ENCODE data around the gene AP2A1.

Gene AP2A1

GRCh38 chr19:49837425-49837824, 70.6 kb downstream of the AP2A1 start:
- DNase-seq (ENCODE audit: low read depth in 3 of 3, low spot score in 1 of 3) = no peak

DNA sequence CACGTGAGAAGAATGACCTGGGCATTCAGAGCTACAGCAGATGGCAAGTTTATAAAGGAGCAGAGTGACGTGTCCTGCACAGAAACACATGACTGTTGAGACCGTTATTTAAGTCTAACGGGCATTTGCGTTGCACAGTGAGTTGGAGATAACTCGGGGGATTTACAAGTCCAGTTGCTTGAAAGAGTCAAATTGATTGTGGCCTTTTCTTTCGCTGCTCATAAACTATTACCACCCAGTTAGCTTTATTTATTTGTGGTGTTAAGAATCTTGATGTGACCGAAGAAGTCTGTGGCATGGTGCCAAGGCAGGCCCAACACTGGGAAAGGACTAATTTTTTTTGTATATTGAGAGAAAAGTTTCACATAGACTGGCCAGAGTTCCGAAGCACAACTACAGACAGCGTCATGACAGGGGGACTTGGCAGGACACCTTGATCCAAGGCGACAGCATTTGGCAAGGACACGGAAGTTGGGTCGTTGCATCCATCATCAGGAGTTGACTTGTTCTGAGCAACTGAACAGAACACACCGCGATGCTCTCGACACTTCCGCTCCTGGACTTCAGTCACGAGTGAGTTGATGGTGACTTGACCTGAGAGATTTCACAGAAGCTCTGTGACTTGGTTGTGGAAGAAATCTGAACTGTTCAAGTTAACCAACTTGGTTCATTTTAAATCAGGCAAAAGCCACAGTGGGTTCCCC, 72.2 kb downstream of the AP2A1 start:
- no peak for DNase-seq (ENCODE audit: low read depth in 3 of 3, low spot score in 1 of 3)

- no peak for DNase-seq (ENCODE audit: low read depth in 3 of 3, low spot score in 1 of 3)
Observed at GRCh38 chr19:49839713-49840112, 72.9 kb downstream of the AP2A1 start.

DNA sequence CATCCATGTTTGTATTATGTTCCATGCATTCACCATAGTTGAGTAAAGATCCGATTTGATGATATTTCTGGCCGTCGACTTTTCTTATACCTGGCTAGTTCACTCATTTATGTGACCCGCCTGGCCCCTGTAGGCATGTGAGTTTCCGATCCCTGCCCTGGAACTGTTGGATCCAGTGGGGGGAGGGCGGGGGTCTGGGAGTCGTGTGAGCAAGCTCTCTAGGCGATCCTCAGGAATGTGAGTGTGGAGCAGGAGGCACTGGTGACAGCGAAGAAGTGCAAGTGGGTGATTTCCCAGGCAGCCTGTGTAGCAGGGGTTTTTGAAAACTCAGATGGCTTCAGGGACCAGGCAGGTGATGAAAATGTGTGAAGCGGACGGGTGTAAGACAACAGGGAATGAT, 73.5 kb downstream of the AP2A1 start:
- no peak for DNase-seq (ENCODE audit: low read depth in 3 of 3, low spot score in 1 of 3)

- DNase-seq (ENCODE audit: low read depth in 3 of 3, low spot score in 1 of 3) = no peak
Observed at GRCh38 chr19:49840736-49841249, 74.0 kb downstream of the AP2A1 start.

DNA sequence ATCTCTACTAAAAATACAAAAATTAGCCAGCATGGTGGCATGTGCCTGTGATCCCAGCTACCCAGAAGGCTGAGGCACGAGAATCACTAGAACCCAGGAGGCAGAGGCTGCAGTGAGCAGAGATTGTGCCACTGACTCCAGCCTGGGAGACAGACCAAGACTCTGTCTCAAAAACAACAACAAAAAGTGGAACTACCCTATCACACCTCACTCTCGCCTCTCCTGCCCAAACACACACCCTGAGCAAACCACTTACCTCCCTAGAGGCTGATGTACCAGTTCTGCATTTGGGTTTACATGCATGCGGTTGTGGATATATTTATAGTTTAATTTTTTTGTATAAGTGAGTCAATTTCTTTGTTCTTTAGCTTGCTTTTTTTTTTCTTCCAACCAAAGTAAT, 76.5 kb downstream of the AP2A1 start:
- no peak for DNase-seq (ENCODE audit: low read depth in 3 of 3, low spot score in 1 of 3)

- DNase-seq (ENCODE audit: low read depth in 3 of 3, low spot score in 1 of 3) = no peak
Observed at GRCh38 chr19:49844138-49845095, 77.6 kb downstream of the AP2A1 start.

- DNase-seq (ENCODE audit: low read depth in 3 of 3, low spot score in 1 of 3) = no peak
Observed at GRCh38 chr19:49845414-49845813, 78.6 kb downstream of the AP2A1 start.

- no peak for DNase-seq (ENCODE audit: low read depth in 3 of 3, low spot score in 1 of 3)
Observed at GRCh38 chr19:49846408-49846807, 79.6 kb downstream of the AP2A1 start.

DNA sequence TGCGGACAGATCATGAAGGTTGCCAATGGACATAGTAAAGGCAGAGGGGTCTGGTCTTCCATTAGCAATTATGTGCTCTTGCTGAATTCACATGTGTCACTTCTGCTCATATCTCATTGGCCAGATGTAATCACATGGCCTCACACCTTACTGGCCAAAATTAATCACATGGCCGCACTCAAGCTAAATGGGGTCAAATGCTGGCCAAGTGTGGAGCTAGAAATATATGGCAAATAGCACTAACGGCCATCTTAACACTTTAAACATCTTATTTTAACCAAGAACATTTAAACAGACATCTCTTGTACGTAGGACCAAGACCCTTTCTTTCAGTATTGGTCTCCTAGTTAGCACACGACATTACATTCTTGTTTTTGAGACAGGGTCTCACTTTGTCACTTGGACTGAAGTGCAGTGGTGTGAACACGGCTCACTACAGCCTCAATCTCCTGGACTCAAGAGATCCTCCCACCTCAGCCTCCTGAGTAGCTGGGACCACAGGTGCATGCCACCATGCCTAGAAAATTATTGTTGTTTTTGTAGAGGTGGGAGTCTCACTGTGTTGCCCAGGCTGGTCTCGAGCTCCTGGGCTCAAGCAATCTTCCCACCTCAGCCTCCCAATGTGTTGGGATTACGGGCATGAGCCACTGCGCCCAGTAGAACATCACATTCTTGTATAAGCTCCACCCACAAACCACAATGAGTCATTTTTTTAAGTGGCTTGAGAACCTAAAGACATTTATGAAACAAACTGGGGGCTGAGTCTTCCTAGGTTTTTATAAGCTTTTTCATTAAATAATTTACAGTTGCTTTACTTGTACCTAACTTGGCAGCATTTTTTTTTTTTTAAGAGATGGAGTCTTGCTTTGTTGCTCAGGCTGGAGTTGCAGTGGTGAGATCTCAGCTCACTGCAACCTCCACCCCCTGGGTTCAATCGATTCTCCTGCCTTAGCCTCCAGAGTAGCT, 81.2 kb downstream of the AP2A1 start:
- DNase-seq (ENCODE audit: low read depth in 3 of 3, low spot score in 1 of 3) = no peak

DNA sequence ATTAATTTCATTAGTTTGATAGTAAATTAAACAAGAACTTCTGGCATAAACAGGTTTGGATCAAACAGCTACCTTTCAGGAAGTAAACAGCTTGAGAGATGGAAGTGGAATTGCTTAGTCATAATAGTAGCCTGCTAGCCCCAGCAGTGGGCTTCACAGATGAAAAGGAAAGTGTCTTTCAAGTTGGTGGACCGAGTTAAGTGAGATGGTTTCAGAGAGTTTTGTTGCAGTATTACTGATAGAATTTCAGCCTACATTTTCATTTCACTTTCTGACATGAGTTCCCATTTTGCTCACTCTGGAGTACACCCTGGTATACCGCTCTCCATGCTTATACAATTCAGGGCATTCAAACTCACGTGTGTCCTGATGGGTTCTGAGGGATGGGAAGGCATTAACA, 82.1 kb downstream of the AP2A1 start:
- DNase-seq (ENCODE audit: low read depth in 3 of 3, low spot score in 1 of 3) = no peak

- DNase-seq (ENCODE audit: low read depth in 3 of 3, low spot score in 1 of 3) = no peak
Observed at GRCh38 chr19:49849433-49850220, 82.8 kb downstream of the AP2A1 start.

DNA sequence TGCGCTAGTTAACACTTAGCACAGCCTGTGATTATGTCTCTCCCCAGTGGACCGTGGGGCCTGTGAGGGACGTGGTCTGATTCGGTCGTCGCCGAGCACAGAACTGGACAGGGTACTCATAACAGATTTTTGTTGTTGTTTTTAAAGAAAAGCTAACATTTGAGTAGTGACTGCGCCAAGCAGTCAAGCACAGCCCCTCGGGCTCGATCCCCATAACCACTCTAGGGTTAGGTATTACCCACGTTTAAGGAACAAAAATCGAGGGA, 83.4 kb downstream of the AP2A1 start:
- DNase-seq (ENCODE audit: low read depth in 3 of 3, low spot score in 1 of 3) = no peak

- DNase-seq (ENCODE audit: low read depth in 3 of 3, low spot score in 1 of 3) = peak; percentile 72 to 87 (median 73)
Observed at GRCh38 chr19:49850487-49851342, 83.9 kb downstream of the AP2A1 start, which contains the start of gene PTOV1. TSS of gene PTOV1 (plus strand) at chr19:49851159.

- no peak for DNase-seq (ENCODE audit: low read depth in 3 of 3, low spot score in 1 of 3)
Observed at GRCh38 chr19:49851456-49852259, 84.9 kb downstream of the AP2A1 start.

DNA sequence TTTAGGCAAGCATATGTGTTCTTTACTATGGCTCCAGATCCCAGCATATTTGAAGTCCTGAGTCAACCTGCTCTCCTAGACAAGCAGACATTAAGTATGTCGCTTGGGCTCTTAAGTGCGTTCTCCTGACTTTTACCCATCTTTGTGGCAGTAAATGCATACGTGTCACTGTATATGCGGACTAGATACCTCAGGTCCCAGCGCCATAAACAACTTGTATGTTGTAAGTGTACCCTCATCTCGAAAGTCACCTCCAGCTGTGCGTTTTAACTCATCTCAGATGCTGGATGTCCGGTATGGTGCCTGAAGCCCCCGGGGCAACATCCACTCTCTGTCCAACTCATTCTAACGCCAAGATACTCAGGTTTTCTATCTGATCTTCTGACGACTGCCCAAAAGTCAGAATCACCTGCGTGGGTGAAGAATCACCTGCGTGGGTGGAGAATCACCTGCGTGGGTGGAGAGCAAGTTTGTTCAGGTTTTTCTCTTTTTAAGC, 85.9 kb downstream of the AP2A1 start:
- DNase-seq (ENCODE audit: low read depth in 3 of 3, low spot score in 1 of 3) = no peak

- DNase-seq (ENCODE audit: low read depth in 3 of 3, low spot score in 1 of 3) = no peak
Observed at GRCh38 chr19:49853852-49854377, 87.1 kb downstream of the AP2A1 start.
